OCI-LY3 (cell line): ENCODE data around the gene TTLL9.

Experiments
- H2AFZ ChIP-seq: fragments of 200-600, 300-600 bp; shearing (Covaris generic); 2 replicates; pipeline ENCODE4 v1.6.0; 2014; ENCODE audit warnings: antibody characterized with exemption, low read depth, low read length
- H3K27ac ChIP-seq: fragments of 200-600, 300-600 bp; sonication (generic); 2 replicates; pipeline ENCODE4 v1.5.1; 2014; ENCODE audit warnings: mild to moderate bottlenecking, low read length, moderate library complexity, mixed read lengths
- H3K27me3 ChIP-seq: fragments of 200-600, 300-600 bp; sonication (generic); 2 replicates; pipeline ENCODE4 v1.6.1; 2014; ENCODE audit warnings: low read depth, low read length, mixed read lengths
- H3K36me3 ChIP-seq: fragments of 200-600, 300-600 bp; sonication (generic); replicated peaks from 2 replicates; pipeline ENCODE3; 2014; ENCODE audit warnings: low read depth, low read length, mixed read lengths
- H3K4me1 ChIP-seq: fragments of 300-600, 200-600 bp; sonication (generic); 2 replicates; pipeline ENCODE4 v1.6.1; 2014; ENCODE audit warnings: low read length, mixed read lengths
- H3K4me2 ChIP-seq: fragments of 200-600, 300-600 bp; sonication (generic); 2 replicates; pipeline ENCODE4 v1.6.1; 2014; ENCODE audit warnings: low read length, mixed read lengths
- H3K4me3 ChIP-seq: fragments of 300-600, 200-600 bp; sonication (generic); 2 replicates; pipeline ENCODE4 v1.5.1; 2014; ENCODE audit warnings: antibody characterized with exemption, mild to moderate bottlenecking, low read length, moderate library complexity
- H3K79me2 ChIP-seq: fragments of 300-600, 200-600 bp; shearing (Covaris generic); 2 replicates; pipeline ENCODE4 v1.6.1; 2014; ENCODE audit warnings: mild to moderate bottlenecking, low read length, mixed read lengths
- H3K9ac ChIP-seq: fragments of 300-600, 200-600 bp; shearing (Covaris generic); 2 replicates; pipeline ENCODE4 v1.6.0; 2014; ENCODE audit warnings: mild to moderate bottlenecking, low read length, moderate library complexity
- H3K9me3 ChIP-seq: fragments of 200-600, 300-600 bp; shearing (Covaris generic); 2 replicates; pipeline ENCODE4 v1.6.1; 2014; ENCODE audit warnings: low read length, mixed read lengths; ENCODE audit not compliant: insufficient read depth
- H4K20me1 ChIP-seq: fragments of 200-600, 300-600 bp; sonication (generic); 2 replicates; pipeline ENCODE4 v1.6.1; 2016; ENCODE audit warnings: low read length, mixed read lengths; ENCODE audit not compliant: insufficient read depth
- CTCF ChIP-seq: fragments of 200-600, 300-600 bp; sonication (generic); IDR thresholded peaks from 2 replicates; pipeline ENCODE4 v1.5.1; 2014; ENCODE audit warnings: antibody characterized with exemption, low read length, low read depth
- EZH2phosphoT487 ChIP-seq: fragments of 200-600 bp; shearing (Covaris generic); IDR thresholded peaks from 2 replicates; pipeline ENCODE4 v1.6.1; 2018; ENCODE audit warnings: antibody characterized with exemption, mixed run types, low read depth

Gene TTLL9

GRCh38 chr20:31963889-31964288 is 93.5 kb downstream of the TTLL9 start:
- no peaks in the 10 kb centered on the region for H3K36me3 ChIP-seq
- TF ChIP-seq CTCF (no peak), EZH2phosphoT487 (no peak)
- no peak overlapping the region for H3K9ac ChIP-seq
- H3K4me1 ChIP-seq = no peaks in the 10 kb centered on the region
- H4K20me1 ChIP-seq = peaks cover 4% of the 10 kb centered on the region; the same call in 1 of the 2 replicates
- no peak overlapping the region for H2AFZ ChIP-seq
- no peaks in the 10 kb centered on the region for H3K9me3 ChIP-seq
- H3K4me3 ChIP-seq = no peak overlapping the region
- no peaks in the 10 kb centered on the region for H3K79me2 ChIP-seq
- H3K4me2 ChIP-seq = no peak overlapping the region
- peaks cover 51% of the 10 kb centered on the region for H3K27me3 ChIP-seq
- no peak overlapping the region for H3K27ac ChIP-seq

GRCh38 chr20:31966991-31967655 is 96.7 kb downstream of the TTLL9 start:
- H3K4me3 ChIP-seq = peak overlapping the region; percentile 37
- no peak overlapping the region for H3K27ac ChIP-seq
- H3K9me3 ChIP-seq = no peaks in the 10 kb centered on the region
- H3K4me1 ChIP-seq = no peaks in the 10 kb centered on the region
- peaks cover 9% of the 10 kb centered on the region for H4K20me1 ChIP-seq
- no peak for TF ChIP-seq CTCF
- TF ChIP-seq EZH2phosphoT487 = no peak
- peak overlapping the region; percentile 67 for H3K4me2 ChIP-seq
- H3K79me2 ChIP-seq = no peaks in the 10 kb centered on the region
- no peak overlapping the region for H2AFZ ChIP-seq
- H3K9ac ChIP-seq = no peak overlapping the region
- H3K27me3 ChIP-seq = peaks cover 68% of the 10 kb centered on the region
- H3K36me3 ChIP-seq = no peaks in the 10 kb centered on the region

- Histone ChIP-seq H3K9ac (no peak within 1 kb of the TSS), H3K4me2 (peak within 1 kb of the TSS; percentile 85), H3K27me3 (peaks cover 68% of the 10 kb centered on the region), H2AFZ (no peak within 1 kb of the TSS), H3K27ac (no peak within 1 kb of the TSS), H4K20me1 (peaks cover 15% of the 10 kb centered on the region), H3K79me2 (no peaks in the 10 kb centered on the region), H3K9me3 (no peaks in the 10 kb centered on the region), H3K36me3 (no peaks in the 10 kb centered on the region), H3K4me1 (no peaks in the 10 kb centered on the region), H3K4me3 (peak within 1 kb of the TSS; percentile 78)
- no peak for TF ChIP-seq CTCF
- TF ChIP-seq EZH2phosphoT487 = no peak
These were observed 97.4 kb downstream of the TTLL9 start, which contains the start of gene XKR7 for GRCh38 chr20:31967830-31968249. TSS of gene XKR7 (plus strand) at chr20:31968151. CDS start at chr20:31968176, 25 bp downstream.

GRCh38 chr20:31968291-31969126 is 98.1 kb downstream of the TTLL9 start:
- peak overlapping the region; percentile 78 for H3K4me3 ChIP-seq
- H3K9me3 ChIP-seq = no peaks in the 10 kb centered on the region
- H3K36me3 ChIP-seq = no peaks in the 10 kb centered on the region
- H3K27me3 ChIP-seq = peaks cover 67% of the 10 kb centered on the region
- H3K79me2 ChIP-seq = no peaks in the 10 kb centered on the region
- no peak overlapping the region for H3K9ac ChIP-seq
- H4K20me1 ChIP-seq = peaks cover 15% of the 10 kb centered on the region
- no peak overlapping the region for H2AFZ ChIP-seq
- H3K4me2 ChIP-seq = peak overlapping the region; percentile 85
- no peak overlapping the region for H3K27ac ChIP-seq
- TF ChIP-seq EZH2phosphoT487 = no peak
- TF ChIP-seq CTCF = no peak
- H3K4me1 ChIP-seq = no peaks in the 10 kb centered on the region
